HepG2 (cell line): Measurements from ENCODE around the gene AUH. TPM values are rescaled to one million over a fixed set of nuclear protein-coding genes. Genes with fewer than 3 reads are reported as not detected.

ENCODE experiments used
- CBX1 ChIP-seq: IDR thresholded peaks from one replicate; pipeline ENCODE4 v1.6.1; 2016; ENCODE audit warnings: antibody characterized with exemption, low read depth
- CENPT ChIP-seq: sonication (generic); formaldehyde crosslinking; IDR thresholded peaks from 2 replicates; pipeline ENCODE4 v1.8.0; 2022; ENCODE audit warnings: low read depth, mild to moderate bottlenecking, moderate library complexity, missing genetic modification reagents
- EHMT2 ChIP-seq: fragments of 200-600 bp; sonication (generic); IDR thresholded peaks from 2 replicates; pipeline ENCODE4 v1.7.0; 2017; ENCODE audit warnings: antibody characterized with exemption, low read depth, low read length, borderline replicate concordance
- FOXA1 ChIP-seq, 2 experiments: fragments of 450-650 bp in 1 of 2; sonication (generic) in 1 of 2; formaldehyde crosslinking in 1 of 2; IDR thresholded peaks; 2 replicates each; pipeline versions ENCODE4 v1.4.0 to v1.6.1; 2016 to 2020; ENCODE audit warnings: missing genetic modification reagents in 1 of 2
- GZF1 ChIP-seq: sonication (generic); formaldehyde crosslinking; IDR thresholded peaks from 2 replicates; pipeline ENCODE4 v1.5.1; 2020; ENCODE audit warnings: mild to moderate bottlenecking, missing genetic modification reagents
- MED1 ChIP-seq: sonication (generic); formaldehyde crosslinking; IDR thresholded peaks from 2 replicates; pipeline ENCODE4 v1.4.0; 2020; ENCODE audit warnings: missing genetic modification reagents
- PLRG1 ChIP-seq: fragments of 450-650 bp; conservative IDR thresholded peaks from 2 replicates; pipeline ENCODE4 v1.6.1; 2016
- RBAK ChIP-seq: sonication (generic); formaldehyde crosslinking; IDR thresholded peaks from 2 replicates; pipeline ENCODE4 v1.5.1; 2020; ENCODE audit warnings: mild to moderate bottlenecking, missing genetic modification reagents
- SOX6 ChIP-seq, 2 experiments: fragments of 450-650 bp in 1 of 2; sonication (generic) in 1 of 2; formaldehyde crosslinking in 1 of 2; IDR thresholded peaks; 2 replicates each; pipeline versions ENCODE4 v1.4.0 to v1.6.1; 2017 to 2020; ENCODE audit warnings: antibody characterized with exemption in 1 of 2, mild to moderate bottlenecking in 1 of 2, missing genetic modification reagents in 1 of 2
- TBX2 ChIP-seq: sonication (generic); formaldehyde crosslinking; IDR thresholded peaks from 2 replicates; pipeline ENCODE4 v1.5.0; 2020; ENCODE audit warnings: missing genetic modification reagents, mild to moderate bottlenecking, borderline replicate concordance
- TCF12 ChIP-seq, 2 experiments: fragments of 450-650 bp in 1 of 2; sonication (generic) in 1 of 2; formaldehyde crosslinking in 1 of 2; IDR thresholded peaks; 2 replicates each; pipeline versions ENCODE4 v1.6.1 to v1.8.0; 2017 to 2022; ENCODE audit warnings: antibody characterized with exemption in 1 of 2, mild to moderate bottlenecking in 1 of 2, missing genetic modification reagents in 1 of 2, moderate library complexity in 1 of 2
- ZFP62 ChIP-seq: sonication (generic); formaldehyde crosslinking; IDR thresholded peaks from 2 replicates; pipeline ENCODE4 v1.4.0; 2020; ENCODE audit warnings: missing genetic modification reagents
- ZNF33A ChIP-seq: sonication (generic); formaldehyde crosslinking; IDR thresholded peaks from 2 replicates; pipeline ENCODE4 v1.5.1; 2020; ENCODE audit warnings: missing genetic modification reagents, mild to moderate bottlenecking, moderate library complexity, borderline replicate concordance
- ZNF382 ChIP-seq: sonication (generic); formaldehyde crosslinking; IDR thresholded peaks from 2 replicates; pipeline ENCODE4 v1.5.0; 2020; ENCODE audit warnings: missing genetic modification reagents, mild to moderate bottlenecking, borderline replicate concordance
- ZNF672 ChIP-seq: sonication (generic); formaldehyde crosslinking; IDR thresholded peaks from 2 replicates; pipeline ENCODE4 v1.8.1; 2022; ENCODE audit warnings: missing genetic modification reagents
- ZNF777 ChIP-seq: sonication (generic); formaldehyde crosslinking; IDR thresholded peaks from 2 replicates; pipeline ENCODE4 v1.4.0; 2020; ENCODE audit warnings: missing genetic modification reagents
- polyA plus RNA-seq, 8 experiments: library from polyadenylated mRNA; depleted of rRNA in 3 of 8; stranded (reverse) in 7 of 8; unstranded in 1 of 8; fragments of >200 nt; fragmentation: Illumina TruSeq in 4 of 8; extraction: Trizol in 4 of 8; gene quantifications; 2 replicates each; pipeline versions ENCODE4 v1.2.1 to v1.2.3, GENCODE V29; 2011 to 2016; ENCODE audit warnings: low read depth in 4 of 8, missing spikeins in 1 of 8, mixed read lengths in 1 of 8; ENCODE audit not compliant: insufficient read depth in 1 of 8
- total RNA-seq, 5 experiments: library from RNA; depleted of rRNA; stranded (reverse); fragments of >200 nt; fragmentation: Illumina TruSeq; extraction: Trizol; gene quantifications; 2 replicates each; pipeline ENCODE4 v1.2.3, GENCODE V29; 2016; ENCODE audit warnings: low read depth in 1 of 5
- TF ChIP-seq, protein P1 (sequence below): sonication (generic); formaldehyde crosslinking; IDR thresholded peaks from 2 replicates; pipeline ENCODE4 v1.8.0; 2022; ENCODE audit warnings: low read depth, missing genetic modification reagents
- TF ChIP-seq, protein P2 (sequence below): sonication (generic); formaldehyde crosslinking; IDR thresholded peaks from 2 replicates; pipeline ENCODE4 v1.8.0; 2022; ENCODE audit warnings: mild to moderate bottlenecking, missing genetic modification reagents, moderate library complexity
- TF ChIP-seq, protein P3 (sequence below): sonication (generic); formaldehyde crosslinking; IDR thresholded peaks from 2 replicates; pipeline ENCODE4; 2020; ENCODE audit warnings: missing genetic modification reagents, mild to moderate bottlenecking, borderline replicate concordance
- TF ChIP-seq, protein P4 (sequence below): sonication (generic); formaldehyde crosslinking; conservative IDR thresholded peaks from 2 replicates; pipeline ENCODE4 v1.4.0; 2020; ENCODE audit warnings: missing genetic modification reagents
- TF ChIP-seq, protein P5 (sequence below): sonication (generic); formaldehyde crosslinking; IDR thresholded peaks from 2 replicates; pipeline ENCODE4 v1.8.0; 2022; ENCODE audit warnings: missing genetic modification reagents, mild to moderate bottlenecking, borderline replicate concordance

The AUH gene
- total and polyA plus RNA-seq, 2 of the 13 experiments (the other 11 are each of a cell fraction or from before 2014, with no cell fraction given): 25.8 to 31.9 TPM

DNA sequence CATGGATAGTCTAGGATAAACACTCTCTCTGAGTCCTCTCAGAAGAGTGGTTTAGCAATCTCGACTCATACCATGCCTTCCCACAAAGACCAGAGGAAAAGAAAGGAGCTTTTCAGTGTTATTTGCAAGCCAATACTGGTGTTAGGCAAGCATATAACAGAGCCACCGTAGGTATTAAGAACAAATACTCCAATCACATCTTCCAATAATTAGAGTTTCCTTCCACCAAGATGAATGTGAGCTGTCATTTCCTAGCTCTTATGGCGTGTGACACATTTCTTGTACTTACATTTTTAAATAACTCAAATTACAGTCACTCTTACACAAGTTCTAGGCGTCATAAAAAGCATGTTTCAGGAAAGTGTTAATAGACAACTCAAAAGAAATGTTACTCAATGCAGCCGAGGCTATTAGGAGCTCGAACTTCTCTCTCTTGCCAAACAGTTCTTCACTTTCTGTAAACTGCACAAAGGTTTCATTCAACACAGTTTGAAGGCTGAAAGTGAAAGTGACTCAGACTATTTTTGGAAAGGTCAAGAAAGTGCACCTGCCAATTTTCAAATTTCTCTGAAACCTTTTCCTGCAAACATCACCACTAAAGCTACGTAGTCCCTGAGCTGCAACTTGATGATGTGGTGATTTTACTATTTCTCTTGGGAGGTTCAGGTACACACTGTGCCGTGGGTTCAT, 153.8 kb downstream of the AUH start (continued):
- TF ChIP-seq, protein P1, sequence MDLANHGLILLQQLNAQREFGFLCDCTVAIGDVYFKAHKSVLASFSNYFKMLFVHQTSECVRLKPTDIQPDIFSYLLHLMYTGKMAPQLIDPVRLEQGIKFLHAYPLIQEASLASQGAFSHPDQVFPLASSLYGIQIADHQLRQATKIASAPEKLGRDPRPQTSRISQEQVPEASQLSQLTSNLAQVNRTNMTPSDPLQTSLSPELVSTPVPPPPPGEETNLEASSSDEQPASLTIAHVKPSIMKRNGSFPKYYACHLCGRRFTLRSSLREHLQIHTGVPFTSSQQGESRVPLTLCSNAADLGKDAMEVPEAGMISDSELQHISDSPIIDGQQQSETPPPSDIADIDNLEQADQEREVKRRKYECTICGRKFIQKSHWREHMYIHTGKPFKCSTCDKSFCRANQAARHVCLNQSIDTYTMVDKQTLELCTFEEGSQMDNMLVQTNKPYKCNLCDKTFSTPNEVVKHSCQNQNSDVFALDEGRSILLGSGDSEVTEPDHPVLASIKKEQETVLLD: no peak
- no peak; the same call in 1 of the 2 replicates for TF ChIP-seq EHMT2
- TF ChIP-seq ZFP62 (CRISPR knock-in tag): no peak
- TF ChIP-seq ZNF382 (CRISPR knock-in tag): no peak
- TF ChIP-seq ZNF777 (CRISPR knock-in tag): no peak
- TF ChIP-seq FOXA1 (IDR thresholded peaks at IDR 0.05): no peak
- TF ChIP-seq FOXA1 (CRISPR knock-in tag; IDR thresholded peaks at IDR 0.05): no peak
- peak; percentile 75 for TF ChIP-seq MED1 (CRISPR knock-in tag)
- no peak for TF ChIP-seq RBAK
- TF ChIP-seq GZF1 (CRISPR knock-in tag): 0 out of 2 replicates have a peak, but pooled peaks have one; percentile 41
- TF ChIP-seq, protein P2, sequence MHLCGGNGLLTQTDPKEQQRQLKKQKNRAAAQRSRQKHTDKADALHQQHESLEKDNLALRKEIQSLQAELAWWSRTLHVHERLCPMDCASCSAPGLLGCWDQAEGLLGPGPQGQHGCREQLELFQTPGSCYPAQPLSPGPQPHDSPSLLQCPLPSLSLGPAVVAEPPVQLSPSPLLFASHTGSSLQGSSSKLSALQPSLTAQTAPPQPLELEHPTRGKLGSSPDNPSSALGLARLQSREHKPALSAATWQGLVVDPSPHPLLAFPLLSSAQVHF (CRISPR knock-in tag): no peak
- no peak for TF ChIP-seq ZNF672 (CRISPR knock-in tag)
- TF ChIP-seq CBX1: no peak
- no peak for TF ChIP-seq PLRG1
- TF ChIP-seq TBX2 (CRISPR knock-in tag): peak; percentile 49
- TF ChIP-seq, protein P3, sequence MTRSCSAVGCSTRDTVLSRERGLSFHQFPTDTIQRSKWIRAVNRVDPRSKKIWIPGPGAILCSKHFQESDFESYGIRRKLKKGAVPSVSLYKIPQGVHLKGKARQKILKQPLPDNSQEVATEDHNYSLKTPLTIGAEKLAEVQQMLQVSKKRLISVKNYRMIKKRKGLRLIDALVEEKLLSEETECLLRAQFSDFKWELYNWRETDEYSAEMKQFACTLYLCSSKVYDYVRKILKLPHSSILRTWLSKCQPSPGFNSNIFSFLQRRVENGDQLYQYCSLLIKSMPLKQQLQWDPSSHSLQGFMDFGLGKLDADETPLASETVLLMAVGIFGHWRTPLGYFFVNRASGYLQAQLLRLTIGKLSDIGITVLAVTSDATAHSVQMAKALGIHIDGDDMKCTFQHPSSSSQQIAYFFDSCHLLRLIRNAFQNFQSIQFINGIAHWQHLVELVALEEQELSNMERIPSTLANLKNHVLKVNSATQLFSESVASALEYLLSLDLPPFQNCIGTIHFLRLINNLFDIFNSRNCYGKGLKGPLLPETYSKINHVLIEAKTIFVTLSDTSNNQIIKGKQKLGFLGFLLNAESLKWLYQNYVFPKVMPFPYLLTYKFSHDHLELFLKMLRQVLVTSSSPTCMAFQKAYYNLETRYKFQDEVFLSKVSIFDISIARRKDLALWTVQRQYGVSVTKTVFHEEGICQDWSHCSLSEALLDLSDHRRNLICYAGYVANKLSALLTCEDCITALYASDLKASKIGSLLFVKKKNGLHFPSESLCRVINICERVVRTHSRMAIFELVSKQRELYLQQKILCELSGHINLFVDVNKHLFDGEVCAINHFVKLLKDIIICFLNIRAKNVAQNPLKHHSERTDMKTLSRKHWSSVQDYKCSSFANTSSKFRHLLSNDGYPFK (CRISPR knock-in tag): no peak
- no peak for TF ChIP-seq TCF12 (IDR thresholded peaks at IDR 0.05)
- TF ChIP-seq TCF12 (CRISPR knock-in tag; IDR thresholded peaks at IDR 0.05): no peak
- TF ChIP-seq, protein P4, sequence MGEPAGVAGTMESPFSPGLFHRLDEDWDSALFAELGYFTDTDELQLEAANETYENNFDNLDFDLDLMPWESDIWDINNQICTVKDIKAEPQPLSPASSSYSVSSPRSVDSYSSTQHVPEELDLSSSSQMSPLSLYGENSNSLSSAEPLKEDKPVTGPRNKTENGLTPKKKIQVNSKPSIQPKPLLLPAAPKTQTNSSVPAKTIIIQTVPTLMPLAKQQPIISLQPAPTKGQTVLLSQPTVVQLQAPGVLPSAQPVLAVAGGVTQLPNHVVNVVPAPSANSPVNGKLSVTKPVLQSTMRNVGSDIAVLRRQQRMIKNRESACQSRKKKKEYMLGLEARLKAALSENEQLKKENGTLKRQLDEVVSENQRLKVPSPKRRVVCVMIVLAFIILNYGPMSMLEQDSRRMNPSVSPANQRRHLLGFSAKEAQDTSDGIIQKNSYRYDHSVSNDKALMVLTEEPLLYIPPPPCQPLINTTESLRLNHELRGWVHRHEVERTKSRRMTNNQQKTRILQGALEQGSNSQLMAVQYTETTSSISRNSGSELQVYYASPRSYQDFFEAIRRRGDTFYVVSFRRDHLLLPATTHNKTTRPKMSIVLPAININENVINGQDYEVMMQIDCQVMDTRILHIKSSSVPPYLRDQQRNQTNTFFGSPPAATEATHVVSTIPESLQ (CRISPR knock-in tag): no peak
- no peak for TF ChIP-seq CENPT
- TF ChIP-seq, protein P5, sequence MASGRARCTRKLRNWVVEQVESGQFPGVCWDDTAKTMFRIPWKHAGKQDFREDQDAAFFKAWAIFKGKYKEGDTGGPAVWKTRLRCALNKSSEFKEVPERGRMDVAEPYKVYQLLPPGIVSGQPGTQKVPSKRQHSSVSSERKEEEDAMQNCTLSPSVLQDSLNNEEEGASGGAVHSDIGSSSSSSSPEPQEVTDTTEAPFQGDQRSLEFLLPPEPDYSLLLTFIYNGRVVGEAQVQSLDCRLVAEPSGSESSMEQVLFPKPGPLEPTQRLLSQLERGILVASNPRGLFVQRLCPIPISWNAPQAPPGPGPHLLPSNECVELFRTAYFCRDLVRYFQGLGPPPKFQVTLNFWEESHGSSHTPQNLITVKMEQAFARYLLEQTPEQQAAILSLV (CRISPR knock-in tag): no peak
- TF ChIP-seq ZNF33A (CRISPR knock-in tag): 0 out of 2 replicates have a peak, but pooled peaks have one; percentile 8
- no peak for TF ChIP-seq SOX6 (IDR thresholded peaks at IDR 0.05)
- peak; percentile 81 for TF ChIP-seq SOX6 (CRISPR knock-in tag; IDR thresholded peaks at IDR 0.05)
